ENCODE data around the gene ADAP1.

The ADAP1 gene

DNA sequence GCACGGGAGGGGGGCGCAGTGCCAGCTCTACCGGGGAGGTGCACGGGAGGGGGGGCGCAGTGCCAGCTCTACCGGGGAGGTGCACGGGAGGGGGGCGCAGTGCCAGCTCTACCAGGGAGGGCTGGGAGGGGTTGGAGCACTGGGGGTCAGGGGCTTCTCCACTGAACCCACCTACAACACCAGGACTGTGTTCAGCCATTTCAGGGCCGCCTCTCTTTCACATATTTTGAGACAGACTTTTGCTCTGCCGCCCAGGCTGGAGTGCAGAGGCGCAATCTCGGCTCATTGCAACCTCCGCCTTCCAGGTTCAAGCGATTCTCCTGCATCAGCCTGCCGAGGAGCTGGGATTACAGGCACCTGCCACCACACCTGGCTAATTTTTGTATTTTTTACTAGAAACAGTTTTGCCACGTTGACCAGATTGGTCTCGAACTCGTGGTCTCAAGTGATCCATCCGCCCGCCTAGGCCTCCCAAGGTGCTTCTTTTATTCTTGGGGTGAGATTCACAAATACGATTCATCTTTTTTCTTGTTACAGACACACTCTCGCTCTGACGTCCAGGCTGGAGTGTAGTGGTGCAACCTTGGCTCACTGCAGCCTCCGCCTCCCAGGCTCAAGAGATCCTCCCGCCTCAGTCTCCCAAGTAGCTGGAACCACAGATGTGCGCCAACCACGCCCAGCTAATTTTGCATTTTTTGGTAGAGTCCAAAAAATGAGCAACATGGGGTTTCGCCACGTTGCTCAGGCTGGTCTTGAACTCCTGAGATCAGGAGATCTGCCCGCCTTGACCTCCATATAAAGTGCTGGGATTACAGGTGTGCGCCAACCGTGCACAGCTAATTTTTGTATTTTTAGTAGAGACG is 37.0 kb downstream of the ADAP1 start:
- Histone ChIP-seq H3K27me3 (ENCODE audit: insufficient read depth, low read length) (no peaks in the 10 kb centered on the region), H3K4me1 (ENCODE audit: control insufficient read depth, insufficient read depth, low read length, unreplicated experiment) (peaks cover 5% of the 10 kb centered on the region), H2AFZ (ENCODE audit: low read length, unreplicated experiment) (no peak overlapping the region), H3K79me2 (ENCODE audit: control insufficient read depth, insufficient read depth, low read length, unreplicated experiment) (no peaks in the 10 kb centered on the region), H3K4me3 (ENCODE audit: low read depth, low read length) (no peak overlapping the region), H3K27ac (ENCODE audit: low read depth, low read length) (no peak overlapping the region), H3K36me3 (ENCODE audit: insufficient read depth, low read length) (no peaks in the 10 kb centered on the region)

DNA sequence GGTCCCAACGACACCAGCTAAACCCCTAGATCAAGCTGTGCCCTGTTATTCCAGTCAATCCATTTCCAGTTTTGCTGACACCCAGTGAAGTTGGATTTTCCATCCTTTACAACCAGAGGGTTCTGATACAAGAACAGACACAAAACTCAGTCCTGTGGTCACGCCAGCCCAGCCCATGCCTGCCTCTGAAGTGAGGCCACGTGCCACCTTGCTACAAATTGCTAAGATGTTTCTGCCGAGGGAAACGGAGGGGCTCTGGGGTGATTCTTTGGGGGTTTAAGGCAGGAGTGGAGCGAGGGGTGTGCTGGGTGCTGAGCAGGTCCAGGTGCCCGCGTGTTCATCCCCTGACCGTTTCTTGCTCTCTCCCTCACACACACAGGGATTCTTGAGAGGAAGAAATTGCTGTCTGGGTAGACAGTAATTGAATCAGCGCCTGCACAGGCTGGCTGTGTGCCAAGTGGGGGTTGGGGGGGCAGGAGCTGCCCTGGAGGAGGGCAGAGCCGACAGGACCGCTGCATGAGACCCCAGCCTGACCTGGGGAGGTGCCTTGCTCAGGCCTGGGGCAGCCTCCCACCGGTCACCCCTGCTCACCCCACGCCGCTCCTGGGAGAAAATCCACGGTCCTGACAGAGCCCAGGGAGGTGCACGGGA is 38.1 kb downstream of the ADAP1 start:
- no peaks in the 10 kb centered on the region for H3K79me2 ChIP-seq (ENCODE audit: control insufficient read depth, insufficient read depth, low read length, unreplicated experiment)
- H3K4me3 ChIP-seq (ENCODE audit: low read depth, low read length) = no peak overlapping the region
- H3K36me3 ChIP-seq (ENCODE audit: insufficient read depth, low read length) = no peaks in the 10 kb centered on the region
- H3K4me1 ChIP-seq (ENCODE audit: control insufficient read depth, insufficient read depth, low read length, unreplicated experiment) = peaks cover 5% of the 10 kb centered on the region
- no peaks in the 10 kb centered on the region for H3K27me3 ChIP-seq (ENCODE audit: insufficient read depth, low read length)
- H2AFZ ChIP-seq (ENCODE audit: low read length, unreplicated experiment) = no peak overlapping the region
- no peak overlapping the region for H3K27ac ChIP-seq (ENCODE audit: low read depth, low read length)

DNA sequence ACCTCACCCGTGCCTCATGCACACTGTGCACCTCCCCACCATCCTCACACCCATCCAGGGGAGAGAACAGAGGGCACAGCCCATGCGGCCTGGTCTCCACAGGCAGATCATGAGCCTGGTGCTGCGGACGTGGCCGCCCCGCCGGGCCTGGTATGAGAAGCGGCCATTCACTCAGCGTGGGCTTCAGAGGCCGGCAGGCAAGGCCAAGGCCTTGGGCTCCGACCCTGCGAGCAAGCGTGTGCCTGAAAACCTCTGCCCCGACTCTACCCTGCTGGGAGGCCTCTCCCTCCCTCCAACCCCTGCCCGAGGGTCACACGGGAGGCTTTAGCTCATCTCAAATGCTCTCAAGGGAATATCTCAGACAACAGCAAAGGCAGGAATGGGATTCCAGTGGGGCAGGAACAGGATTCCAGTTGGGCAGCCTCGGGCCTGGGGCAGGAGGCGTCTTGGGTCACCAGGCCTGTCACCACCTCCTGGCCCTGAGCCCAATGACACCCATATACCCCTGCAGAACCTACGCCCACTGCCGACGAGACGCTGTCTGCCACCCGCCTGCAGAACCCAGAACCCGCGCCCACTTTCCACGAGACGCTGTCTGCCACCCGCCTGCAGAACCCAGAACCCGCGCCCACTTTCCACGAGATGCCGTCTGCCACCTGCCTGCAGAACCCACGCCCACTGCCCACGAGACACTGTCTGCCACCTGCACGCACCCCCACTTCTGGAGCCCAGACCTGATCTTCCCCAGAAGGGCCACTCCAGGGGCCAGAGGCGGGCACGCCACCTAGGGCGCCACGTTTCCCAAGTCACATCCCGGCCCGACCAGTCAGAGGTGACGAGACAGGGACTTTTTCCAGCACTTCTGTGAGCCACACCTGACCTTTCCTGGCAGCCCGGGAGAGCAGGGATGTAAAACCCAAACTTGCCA is 38.9 kb downstream of the ADAP1 start:
- H2AFZ ChIP-seq (ENCODE audit: low read length, unreplicated experiment) = no peak overlapping the region
- no peak overlapping the region for H3K27ac ChIP-seq (ENCODE audit: low read depth, low read length)

DNA sequence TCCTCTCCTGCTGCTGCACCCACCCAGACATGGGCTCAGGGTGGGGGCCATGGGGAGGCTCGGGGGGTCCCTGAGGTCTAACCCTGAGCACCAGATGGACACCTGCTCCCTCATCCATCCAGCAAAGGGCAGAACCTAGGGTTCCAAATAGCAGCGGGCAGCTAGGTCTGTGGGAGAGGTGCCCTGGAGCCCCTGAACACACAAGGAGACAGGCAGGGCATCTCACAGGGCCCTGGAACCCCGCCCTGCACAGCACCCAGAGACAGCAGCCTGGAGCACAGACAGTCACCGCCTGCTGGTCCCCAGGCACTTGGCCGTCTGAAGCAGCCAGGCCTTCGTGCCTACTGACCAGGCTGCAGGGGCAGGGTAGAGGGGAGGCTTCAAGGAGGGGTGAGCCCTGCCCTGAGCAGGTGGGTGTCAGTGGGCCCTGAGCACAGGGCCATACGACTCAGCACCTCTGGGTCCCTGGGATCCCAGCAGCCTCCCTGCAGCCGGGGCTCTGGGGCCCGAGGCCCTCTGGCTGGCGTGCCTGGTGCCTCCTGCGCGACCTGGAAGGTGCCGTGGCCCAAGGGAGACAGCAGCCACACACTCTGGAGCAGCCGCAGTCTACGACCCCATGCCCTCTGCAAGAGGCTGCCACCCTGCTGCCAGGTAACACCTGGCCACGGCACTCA is 39.8 kb downstream of the ADAP1 start:
- H3K36me3 ChIP-seq (ENCODE audit: insufficient read depth, low read length) = no peaks in the 10 kb centered on the region
- H3K4me3 ChIP-seq (ENCODE audit: low read depth, low read length) = no peak overlapping the region
- no peak overlapping the region for H2AFZ ChIP-seq (ENCODE audit: low read length, unreplicated experiment)
- no peaks in the 10 kb centered on the region for H3K79me2 ChIP-seq (ENCODE audit: control insufficient read depth, insufficient read depth, low read length, unreplicated experiment)
- no peaks in the 10 kb centered on the region for H3K27me3 ChIP-seq (ENCODE audit: insufficient read depth, low read length)
- peaks cover 5% of the 10 kb centered on the region for H3K4me1 ChIP-seq (ENCODE audit: control insufficient read depth, insufficient read depth, low read length, unreplicated experiment)
- H3K27ac ChIP-seq (ENCODE audit: low read depth, low read length) = no peak overlapping the region

More for the DNA sequence above, 38.9 kb downstream of the ADAP1 start:
- Histone ChIP-seq H3K79me2 (ENCODE audit: control insufficient read depth, insufficient read depth, low read length, unreplicated experiment) (no peaks in the 10 kb centered on the region), H3K4me1 (ENCODE audit: control insufficient read depth, insufficient read depth, low read length, unreplicated experiment) (peaks cover 5% of the 10 kb centered on the region), H3K4me3 (ENCODE audit: low read depth, low read length) (no peak overlapping the region), H3K27me3 (ENCODE audit: insufficient read depth, low read length) (no peaks in the 10 kb centered on the region), H3K36me3 (ENCODE audit: insufficient read depth, low read length) (no peaks in the 10 kb centered on the region)

DNA sequence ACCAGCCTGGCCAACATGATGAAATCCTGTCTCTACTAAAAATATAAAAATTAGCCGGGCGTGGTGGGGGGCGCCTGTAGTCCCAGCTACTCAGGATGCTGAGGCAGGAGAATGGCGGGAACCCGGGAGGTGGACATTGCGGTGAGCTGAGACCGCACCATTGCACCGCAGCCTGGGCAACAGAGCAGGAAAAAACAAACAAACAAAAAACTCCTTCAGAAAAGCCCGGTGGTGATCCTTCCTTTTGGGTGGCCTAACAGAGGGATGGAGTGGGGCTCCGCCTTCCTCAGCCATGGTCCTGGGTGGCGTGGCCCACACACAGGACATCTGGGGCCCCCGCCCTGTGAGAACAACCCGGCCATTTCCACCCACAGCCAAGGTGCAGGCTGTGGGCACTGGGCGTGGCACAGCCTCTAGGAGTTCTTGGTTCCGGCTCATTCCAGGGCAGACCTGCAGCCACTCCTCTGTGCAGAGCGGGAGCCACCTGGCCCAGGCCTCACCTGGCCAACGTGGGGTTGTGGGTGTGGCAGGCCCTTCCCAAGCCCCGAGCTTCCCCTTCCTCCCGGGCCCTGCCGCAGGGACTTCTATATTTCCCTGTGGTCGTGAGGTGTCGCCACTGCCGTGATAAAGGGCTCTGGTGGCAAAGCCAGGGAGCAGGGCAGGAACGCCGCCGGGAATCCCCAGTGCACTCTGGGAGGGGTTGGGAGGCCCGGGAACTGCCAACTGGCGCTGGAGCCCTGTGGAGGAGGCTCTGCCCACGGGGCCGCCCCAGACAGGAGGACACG is 40.6 kb downstream of the ADAP1 start:
- H3K36me3 ChIP-seq (ENCODE audit: insufficient read depth, low read length) = no peaks in the 10 kb centered on the region
- peaks cover 5% of the 10 kb centered on the region for H3K4me1 ChIP-seq (ENCODE audit: control insufficient read depth, insufficient read depth, low read length, unreplicated experiment)
- no peaks in the 10 kb centered on the region for H3K79me2 ChIP-seq (ENCODE audit: control insufficient read depth, insufficient read depth, low read length, unreplicated experiment)
- H3K27me3 ChIP-seq (ENCODE audit: insufficient read depth, low read length) = no peaks in the 10 kb centered on the region
- no peak overlapping the region for H3K4me3 ChIP-seq (ENCODE audit: low read depth, low read length)
- no peak overlapping the region for H2AFZ ChIP-seq (ENCODE audit: low read length, unreplicated experiment)
- no peak overlapping the region for H3K27ac ChIP-seq (ENCODE audit: low read depth, low read length)

DNA sequence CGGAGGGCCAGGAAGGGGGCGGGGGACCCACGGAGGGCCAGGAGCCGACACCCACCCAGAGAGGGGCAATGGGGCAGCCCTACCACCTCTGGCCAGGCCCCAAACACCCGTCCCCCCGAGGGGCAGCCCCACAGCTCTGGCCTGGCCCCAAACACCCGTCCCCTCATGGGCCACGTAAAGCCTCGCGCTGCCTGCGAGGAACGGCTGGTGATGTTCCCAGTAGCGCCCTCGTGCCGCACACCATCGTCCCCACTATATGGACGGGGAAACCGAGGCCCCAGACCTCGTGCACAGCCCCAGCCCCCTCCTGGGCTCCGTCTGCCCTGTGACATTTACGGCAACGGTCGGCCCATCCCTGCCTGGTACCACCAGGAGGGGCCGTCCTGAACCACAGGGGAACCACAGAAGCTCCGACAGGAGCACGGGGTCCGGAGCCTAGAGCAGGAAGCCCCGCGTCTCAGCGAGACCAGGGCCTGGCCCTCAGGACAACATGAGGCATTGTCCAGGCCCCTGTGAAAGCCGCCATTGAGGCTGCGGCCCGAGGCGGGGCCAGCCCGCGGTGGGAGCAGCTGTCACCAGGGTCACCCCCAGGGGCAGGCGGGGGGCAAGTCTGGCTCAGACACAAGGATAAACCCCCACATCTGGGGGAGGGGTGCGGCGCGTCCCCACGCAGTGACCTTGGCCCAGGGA is 42.5 kb downstream of the ADAP1 start:
- peaks cover 5% of the 10 kb centered on the region for H3K4me1 ChIP-seq (ENCODE audit: control insufficient read depth, insufficient read depth, low read length, unreplicated experiment)

DNA sequence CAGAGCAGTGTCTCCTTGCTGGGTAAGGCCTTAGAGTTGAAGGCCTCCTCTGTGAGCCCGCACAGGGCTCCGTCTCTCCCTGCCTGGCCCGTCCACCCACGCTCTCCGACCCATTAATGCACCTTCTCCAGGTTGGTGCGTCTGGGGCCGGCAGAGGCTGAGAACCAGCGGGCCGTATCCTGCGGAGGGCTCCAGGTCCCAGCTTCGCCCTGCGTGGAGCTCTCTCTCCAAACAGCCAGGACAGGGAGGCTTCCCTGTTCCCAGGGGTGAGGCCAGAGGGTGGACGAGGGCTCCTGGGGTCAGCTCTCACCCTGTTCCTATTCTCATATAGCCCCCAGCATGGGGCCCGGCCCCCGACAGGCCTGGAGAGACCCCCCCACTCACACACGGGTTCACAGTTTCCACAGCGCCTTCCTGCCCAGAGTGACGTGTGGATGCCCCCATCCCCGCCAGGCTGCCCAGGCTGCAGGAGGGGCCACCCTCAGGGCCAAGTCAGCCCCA is 43.5 kb downstream of the ADAP1 start:
- Histone ChIP-seq H3K4me1 (ENCODE audit: control insufficient read depth, insufficient read depth, low read length, unreplicated experiment) (no peaks in the 10 kb centered on the region), H2AFZ (ENCODE audit: low read length, unreplicated experiment) (no peak overlapping the region), H3K4me3 (ENCODE audit: low read depth, low read length) (no peak overlapping the region), H3K27me3 (ENCODE audit: insufficient read depth, low read length) (no peaks in the 10 kb centered on the region), H3K36me3 (ENCODE audit: insufficient read depth, low read length) (no peaks in the 10 kb centered on the region), H3K79me2 (ENCODE audit: control insufficient read depth, insufficient read depth, low read length, unreplicated experiment) (no peaks in the 10 kb centered on the region), H3K27ac (ENCODE audit: low read depth, low read length) (no peak overlapping the region)

More for the DNA sequence above, 42.5 kb downstream of the ADAP1 start:
- Histone ChIP-seq H3K4me3 (ENCODE audit: low read depth, low read length) (no peak overlapping the region), H3K79me2 (ENCODE audit: control insufficient read depth, insufficient read depth, low read length, unreplicated experiment) (no peaks in the 10 kb centered on the region), H3K36me3 (ENCODE audit: insufficient read depth, low read length) (no peaks in the 10 kb centered on the region), H3K27me3 (ENCODE audit: insufficient read depth, low read length) (no peaks in the 10 kb centered on the region), H2AFZ (ENCODE audit: low read length, unreplicated experiment) (no peak overlapping the region), H3K27ac (ENCODE audit: low read depth, low read length) (no peak overlapping the region)

DNA sequence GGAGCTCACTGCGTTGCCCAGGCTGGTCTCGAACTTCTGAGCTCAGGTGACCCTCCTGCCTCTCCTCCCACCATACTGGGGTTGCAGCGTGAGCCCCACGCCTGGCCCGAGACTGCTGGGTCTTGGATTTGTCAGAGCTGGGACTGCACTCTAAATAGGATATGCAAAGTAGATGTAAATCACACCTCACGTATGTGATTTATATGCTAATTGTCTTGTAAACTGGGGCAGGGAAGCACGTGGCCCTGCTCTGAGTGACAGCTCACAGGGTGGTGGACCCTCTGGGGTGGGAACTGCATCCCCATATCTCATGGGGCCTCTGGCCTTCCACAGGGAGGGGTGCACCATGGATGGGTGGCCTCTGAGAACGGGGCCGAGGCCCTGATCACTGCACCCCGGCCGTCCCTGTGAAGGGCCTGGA is 44.0 kb downstream of the ADAP1 start:
- Histone ChIP-seq H3K27me3 (ENCODE audit: insufficient read depth, low read length) (no peaks in the 10 kb centered on the region), H3K27ac (ENCODE audit: low read depth, low read length) (no peak overlapping the region), H3K36me3 (ENCODE audit: insufficient read depth, low read length) (no peaks in the 10 kb centered on the region), H3K4me1 (ENCODE audit: control insufficient read depth, insufficient read depth, low read length, unreplicated experiment) (no peaks in the 10 kb centered on the region), H2AFZ (ENCODE audit: low read length, unreplicated experiment) (no peak overlapping the region), H3K79me2 (ENCODE audit: control insufficient read depth, insufficient read depth, low read length, unreplicated experiment) (no peaks in the 10 kb centered on the region), H3K4me3 (ENCODE audit: low read depth, low read length) (no peak overlapping the region)

Measured in ACC112 (cell line).